ENCODE data around the gene LDLRAD4.
A peak's percentile ranks its signal among the peaks of the same experiment; 100 is the strongest.

LDLRAD4 gene

GRCh38 chr18:13658436-13659204, 440.1 kb downstream of the LDLRAD4 start:
- H3K4me3 ChIP-seq (ENCODE audit: low read depth in 1 of 2, low read length in 2 of 2): no peak overlapping the region
- H2AFZ ChIP-seq (ENCODE audit: low read depth, low read length): no peak overlapping the region
- peaks cover 5% of the 10 kb centered on the region for H3K36me3 ChIP-seq (ENCODE audit: insufficient read depth, low read length)
- H3K27ac ChIP-seq (ENCODE audit: low read length): no peak overlapping the region
- TF ChIP-seq, protein P1, sequence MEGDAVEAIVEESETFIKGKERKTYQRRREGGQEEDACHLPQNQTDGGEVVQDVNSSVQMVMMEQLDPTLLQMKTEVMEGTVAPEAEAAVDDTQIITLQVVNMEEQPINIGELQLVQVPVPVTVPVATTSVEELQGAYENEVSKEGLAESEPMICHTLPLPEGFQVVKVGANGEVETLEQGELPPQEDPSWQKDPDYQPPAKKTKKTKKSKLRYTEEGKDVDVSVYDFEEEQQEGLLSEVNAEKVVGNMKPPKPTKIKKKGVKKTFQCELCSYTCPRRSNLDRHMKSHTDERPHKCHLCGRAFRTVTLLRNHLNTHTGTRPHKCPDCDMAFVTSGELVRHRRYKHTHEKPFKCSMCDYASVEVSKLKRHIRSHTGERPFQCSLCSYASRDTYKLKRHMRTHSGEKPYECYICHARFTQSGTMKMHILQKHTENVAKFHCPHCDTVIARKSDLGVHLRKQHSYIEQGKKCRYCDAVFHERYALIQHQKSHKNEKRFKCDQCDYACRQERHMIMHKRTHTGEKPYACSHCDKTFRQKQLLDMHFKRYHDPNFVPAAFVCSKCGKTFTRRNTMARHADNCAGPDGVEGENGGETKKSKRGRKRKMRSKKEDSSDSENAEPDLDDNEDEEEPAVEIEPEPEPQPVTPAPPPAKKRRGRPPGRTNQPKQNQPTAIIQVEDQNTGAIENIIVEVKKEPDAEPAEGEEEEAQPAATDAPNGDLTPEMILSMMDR (IDR thresholded peaks at IDR 0.05; ENCODE audit: borderline replicate concordance, extremely low read depth, low read length, poor library complexity, severe bottlenecking): no peak
- no peak for TF ChIP-seq EZH2 (IDR thresholded peaks at IDR 0.05; ENCODE audit: borderline replicate concordance, low read depth, low read length, severe bottlenecking)
- H3K9ac ChIP-seq (ENCODE audit: low read depth, low read length): no peak overlapping the region
- no peak overlapping the region for H3K4me2 ChIP-seq (ENCODE audit: insufficient read depth, low read length)
- H4K20me1 ChIP-seq (ENCODE audit: insufficient read depth, low read length): no peaks in the 10 kb centered on the region
- DNase-seq: no peak
- H3K79me2 ChIP-seq (ENCODE audit: insufficient read depth, low read length): no peaks in the 10 kb centered on the region
- H3K9me3 ChIP-seq (ENCODE audit: insufficient read depth, low read length, severe bottlenecking): no peaks in the 10 kb centered on the region
- no peaks in the 10 kb centered on the region for H3K27me3 ChIP-seq (ENCODE audit: insufficient read depth, low read length, poor library complexity)
- ATAC-seq (ENCODE audit: insufficient read depth, low read depth): 0 out of 3 replicates have a peak, but pooled peaks have one; percentile 46
- no peaks in the 10 kb centered on the region for H3K4me1 ChIP-seq (ENCODE audit: insufficient read depth, low read length)

- Histone ChIP-seq H3K4me2 (ENCODE audit: insufficient read depth, low read length) (no peak overlapping the region), H3K27me3 (ENCODE audit: insufficient read depth, low read length, poor library complexity) (no peaks in the 10 kb centered on the region), H3K4me1 (ENCODE audit: insufficient read depth, low read length) (no peaks in the 10 kb centered on the region), H3K79me2 (ENCODE audit: insufficient read depth, low read length) (no peaks in the 10 kb centered on the region), H3K27ac (ENCODE audit: low read length) (no peak overlapping the region), H4K20me1 (ENCODE audit: insufficient read depth, low read length) (no peaks in the 10 kb centered on the region), H3K9ac (ENCODE audit: low read depth, low read length) (no peak overlapping the region), H3K9me3 (ENCODE audit: insufficient read depth, low read length, severe bottlenecking) (no peaks in the 10 kb centered on the region), H3K4me3 (ENCODE audit: low read depth in 1 of 2, low read length in 2 of 2) (no peak overlapping the region), H2AFZ (ENCODE audit: low read depth, low read length) (no peak overlapping the region), H3K36me3 (ENCODE audit: insufficient read depth, low read length) (peaks cover 17% of the 10 kb centered on the region)
- TF ChIP-seq, protein P1 (IDR thresholded peaks at IDR 0.05; ENCODE audit: borderline replicate concordance, extremely low read depth, low read length, poor library complexity, severe bottlenecking): no peak
- TF ChIP-seq EZH2 (IDR thresholded peaks at IDR 0.05; ENCODE audit: borderline replicate concordance, low read depth, low read length, severe bottlenecking): no peak
- DNase-seq (no peak), ATAC-seq (ENCODE audit: insufficient read depth, low read depth) (no peak)
Observed at GRCh38 chr18:13660510-13660909, 441.9 kb downstream of the LDLRAD4 start.

DNA sequence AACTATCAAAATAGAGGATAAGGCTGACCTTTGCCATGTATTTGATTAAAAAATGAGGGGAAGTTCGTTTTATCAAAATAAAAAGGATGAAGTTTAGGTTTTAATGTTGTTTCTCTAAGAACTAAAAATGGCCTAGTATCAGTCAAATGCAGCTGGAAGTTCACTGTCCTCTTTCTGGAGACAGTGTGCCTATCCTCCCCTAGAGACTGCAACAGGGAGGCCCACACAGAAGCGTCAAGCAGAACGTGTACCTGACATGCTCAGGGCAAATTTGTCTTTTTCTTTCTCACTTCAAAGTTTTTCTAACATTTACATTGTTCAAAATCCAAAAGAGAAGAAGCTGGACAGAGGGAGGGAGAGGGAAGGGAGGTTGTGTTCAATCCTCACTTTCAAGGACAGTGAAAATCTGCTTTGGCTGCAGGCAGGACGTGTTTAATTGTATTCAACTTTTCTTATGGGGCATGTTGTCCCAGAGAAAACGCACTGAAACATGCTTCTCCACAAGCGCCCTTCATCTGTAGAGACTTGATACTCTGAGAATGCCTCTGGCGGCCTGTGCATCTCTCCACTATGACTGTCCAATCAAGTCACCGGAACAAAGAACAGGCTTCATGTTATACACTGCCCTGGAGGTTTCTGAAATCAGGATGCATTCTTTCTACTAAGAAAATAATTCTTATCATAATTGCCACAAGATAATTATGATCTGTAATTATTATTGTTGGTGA, 442.7 kb downstream of the LDLRAD4 start:
- DNase-seq (no peak), ATAC-seq (ENCODE audit: insufficient read depth, low read depth) (no peak)
- TF ChIP-seq EZH2 (IDR thresholded peaks at IDR 0.05; ENCODE audit: borderline replicate concordance, low read depth, low read length, severe bottlenecking): no peak
- TF ChIP-seq, protein P1 (IDR thresholded peaks at IDR 0.05; ENCODE audit: borderline replicate concordance, extremely low read depth, low read length, poor library complexity, severe bottlenecking): no peak
- Histone ChIP-seq H2AFZ (ENCODE audit: low read depth, low read length) (no peak overlapping the region), H4K20me1 (ENCODE audit: insufficient read depth, low read length) (no peaks in the 10 kb centered on the region), H3K4me3 (ENCODE audit: low read depth in 1 of 2, low read length in 2 of 2) (no peak overlapping the region), H3K4me1 (ENCODE audit: insufficient read depth, low read length) (no peaks in the 10 kb centered on the region), H3K27me3 (ENCODE audit: insufficient read depth, low read length, poor library complexity) (no peaks in the 10 kb centered on the region), H3K9me3 (ENCODE audit: insufficient read depth, low read length, severe bottlenecking) (no peaks in the 10 kb centered on the region), H3K4me2 (ENCODE audit: insufficient read depth, low read length) (no peak overlapping the region), H3K27ac (ENCODE audit: low read length) (no peak overlapping the region), H3K36me3 (ENCODE audit: insufficient read depth, low read length) (peaks cover 21% of the 10 kb centered on the region), H3K79me2 (ENCODE audit: insufficient read depth, low read length) (no peaks in the 10 kb centered on the region), H3K9ac (ENCODE audit: low read depth, low read length) (no peak overlapping the region)

Data from DND-41 (cell line).